GDM1 (cell line): Measurements from ENCODE around the gene DBP.
A peak's percentile ranks its signal among the peaks of the same experiment; 100 is the strongest.
"Not testable (repeated sequence)": the region's sequence is repeated elsewhere in the genome, so short reads cannot be mapped to it uniquely, and the experiment has no call there.

Experiments
- DNase-seq: peaks from one replicate; lab custom pipeline; 2025; lab: John Stamatoyannopoulos, UW

Gene DBP

DNA sequence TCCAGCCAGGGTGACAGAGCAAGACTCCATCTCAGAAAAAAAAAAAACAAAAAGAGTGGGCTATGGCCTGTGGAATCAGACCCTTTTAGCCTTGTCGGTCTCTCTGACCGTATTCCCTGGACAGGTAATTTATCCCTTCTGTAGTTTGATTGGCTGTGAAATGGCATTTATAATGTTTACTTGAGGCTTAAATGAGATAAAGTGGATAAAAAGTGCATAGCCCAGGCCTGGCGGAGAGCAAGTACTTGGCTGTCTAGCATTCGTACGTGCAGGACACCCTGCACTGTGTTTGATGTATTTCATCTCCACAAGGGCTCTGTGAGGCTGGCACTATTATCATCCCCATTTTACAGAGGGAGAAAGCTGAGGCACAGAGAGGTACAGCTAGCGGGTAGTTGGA, 28.6 kb upstream of the DBP start:
- DNase-seq = no peak

DNA sequence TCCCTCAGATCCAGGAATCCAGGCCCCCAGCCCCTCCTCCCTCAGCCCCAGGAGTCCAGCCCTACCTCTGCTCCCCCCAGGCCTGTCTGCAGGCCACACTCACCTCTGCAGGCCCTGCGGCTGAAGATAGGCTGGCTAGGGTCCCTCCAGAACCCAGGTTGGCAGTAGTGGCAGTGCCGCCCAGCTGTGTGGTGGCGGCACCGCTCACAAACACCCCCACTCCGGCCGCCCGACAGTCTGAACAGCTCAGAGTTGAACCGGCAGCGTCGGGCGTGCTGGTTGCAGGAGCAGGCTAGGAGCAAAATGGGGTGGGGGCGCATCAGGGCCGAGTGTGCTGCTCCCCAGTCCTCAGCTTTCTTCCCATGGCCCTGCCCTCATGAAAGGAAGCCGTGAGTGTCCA, 27.3 kb upstream of the DBP start:
- no peak for DNase-seq

DNA sequence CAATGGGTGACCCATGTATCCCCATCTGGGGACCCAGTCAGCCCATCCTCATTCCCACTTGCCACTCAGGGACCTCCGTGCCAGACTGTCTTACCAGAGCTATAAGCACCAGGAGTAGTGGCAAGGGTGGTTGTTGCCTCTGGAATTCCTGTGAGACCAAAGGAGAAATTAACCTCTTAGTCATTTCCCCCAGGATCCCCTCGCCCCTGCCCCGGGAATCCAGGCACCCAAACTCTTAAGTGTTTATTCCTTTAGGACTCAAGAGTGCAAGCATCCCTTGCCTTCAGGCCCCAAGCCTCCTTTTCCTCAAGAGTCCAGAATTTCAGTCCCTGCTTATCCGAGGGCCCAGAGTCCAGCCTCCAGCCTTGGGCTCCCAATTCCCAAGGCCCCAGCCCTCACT, 26.5 kb upstream of the DBP start:
- DNase-seq = no peak

DNA sequence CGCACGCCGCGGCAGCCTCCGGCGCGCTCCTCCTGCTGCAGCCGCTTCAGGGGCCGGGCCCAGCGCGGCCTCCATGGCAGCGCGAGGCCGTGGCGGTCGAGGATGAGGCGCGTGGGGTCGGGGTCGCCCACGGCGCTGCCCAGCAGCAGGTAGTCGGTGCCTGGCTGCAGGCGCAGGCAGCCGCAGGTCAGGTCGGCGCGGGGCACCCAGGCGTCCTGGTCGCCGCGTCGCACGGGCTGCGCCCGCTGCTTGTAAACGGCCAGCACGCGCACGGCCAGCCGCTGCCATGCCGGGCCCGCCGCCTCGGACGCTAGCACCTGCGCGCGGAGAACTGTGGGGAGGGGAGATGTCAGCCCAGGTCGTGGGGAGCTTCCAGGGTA, 24.5 kb upstream of the DBP start:
- DNase-seq = no peak

DNA sequence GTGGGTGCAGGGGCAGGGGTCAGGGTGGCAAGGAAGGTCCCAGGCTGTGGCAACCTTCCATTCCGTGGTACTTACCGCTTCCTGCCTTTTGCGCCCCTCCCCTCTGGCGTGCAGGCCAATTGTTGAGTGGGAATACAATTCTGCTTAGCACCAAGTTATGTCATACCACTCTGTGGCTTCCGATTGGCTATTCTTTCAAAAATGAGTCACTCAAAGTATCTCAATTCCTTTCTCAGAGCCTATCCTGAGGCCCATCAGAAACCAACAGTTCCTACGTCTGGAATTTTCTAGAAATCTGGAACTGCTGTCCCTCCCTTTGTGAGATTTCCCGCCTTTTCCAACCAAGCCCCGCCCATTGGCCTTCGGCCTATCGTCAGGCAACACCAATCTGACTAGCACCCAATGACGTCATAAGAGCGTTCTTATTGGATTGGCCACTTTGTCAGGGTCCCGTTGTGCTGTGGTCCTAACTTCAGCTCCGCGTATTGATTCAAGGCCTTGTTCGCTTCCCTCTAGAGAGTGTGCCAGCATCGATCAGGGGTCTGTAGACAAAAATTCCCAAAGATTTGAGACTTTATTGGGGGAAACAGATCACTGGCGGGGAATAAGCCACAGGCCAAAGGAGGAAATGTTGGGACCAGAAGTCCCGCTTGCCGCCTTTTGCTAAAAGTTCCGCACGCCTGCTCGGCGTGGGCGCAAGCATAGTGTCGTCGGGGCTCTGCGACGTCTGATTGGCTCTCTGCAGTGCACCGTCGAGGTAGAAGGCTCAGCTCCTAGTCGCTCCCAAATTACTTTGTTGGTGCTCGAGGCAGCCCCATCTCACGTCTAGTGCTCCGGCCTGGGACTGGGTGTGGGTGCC, 23.9 kb upstream of the DBP start:
- peak; percentile 90 for DNase-seq

DNA sequence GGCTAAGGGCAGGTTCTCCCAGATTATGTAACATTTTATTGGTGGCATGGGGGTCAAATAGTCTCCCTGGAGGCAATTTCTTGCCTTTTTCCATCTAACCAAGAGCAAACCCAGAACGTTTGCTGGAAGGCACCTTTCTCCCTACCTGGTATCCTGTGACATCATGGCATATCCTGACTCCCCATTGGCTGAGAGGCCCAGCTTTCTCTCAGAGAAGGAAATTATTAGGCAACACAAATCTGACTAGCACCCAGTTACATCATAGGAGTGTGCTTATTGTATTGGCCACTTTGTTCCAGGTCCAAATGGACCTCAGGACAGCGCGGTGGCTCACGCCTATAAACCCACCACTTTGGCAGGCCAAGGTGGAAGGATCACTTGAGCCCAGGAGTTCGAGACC, 22.6 kb upstream of the DBP start:
- no peak for DNase-seq

DNA sequence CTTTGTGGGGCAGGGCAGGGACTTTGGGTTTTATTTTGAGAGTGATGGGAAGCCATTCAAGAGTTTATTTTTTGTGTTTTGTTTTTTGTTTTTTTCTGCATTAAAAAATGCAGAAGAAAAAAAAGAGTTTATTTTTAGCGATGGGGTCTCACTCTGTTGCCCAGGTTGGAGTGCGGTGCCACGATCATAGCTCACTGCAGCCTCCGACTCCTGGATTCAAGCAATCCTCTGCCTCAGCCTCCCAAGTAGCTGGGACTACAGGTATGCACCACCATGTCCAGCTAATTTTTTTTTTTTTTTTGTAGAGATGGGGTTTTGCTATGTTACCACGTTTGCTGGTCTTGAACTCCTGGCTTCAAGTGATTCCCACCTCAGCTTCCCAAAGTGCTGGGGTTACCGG, 21.3 kb upstream of the DBP start:
- no peak for DNase-seq

DNA sequence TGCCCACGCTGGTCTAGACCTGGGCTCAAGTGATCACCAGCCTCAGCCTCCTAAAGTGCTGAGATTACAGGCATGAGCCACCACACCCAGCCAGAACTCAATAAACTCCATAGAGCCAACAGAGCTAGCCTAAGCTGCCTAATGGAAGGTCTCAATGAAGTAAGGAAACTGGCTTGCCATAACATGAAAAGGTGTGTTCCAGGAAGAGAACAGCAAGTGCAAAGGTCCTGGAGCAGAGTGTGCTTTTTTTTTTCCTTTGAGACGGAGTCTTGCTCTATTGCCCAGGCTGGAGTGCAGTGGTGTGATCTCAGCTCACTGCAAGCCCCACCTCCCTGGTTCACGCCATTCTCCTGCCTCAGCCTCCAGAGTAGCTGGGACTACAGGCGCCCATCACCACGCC, 20.6 kb upstream of the DBP start:
- DNase-seq = not testable (repeated sequence)

DNA sequence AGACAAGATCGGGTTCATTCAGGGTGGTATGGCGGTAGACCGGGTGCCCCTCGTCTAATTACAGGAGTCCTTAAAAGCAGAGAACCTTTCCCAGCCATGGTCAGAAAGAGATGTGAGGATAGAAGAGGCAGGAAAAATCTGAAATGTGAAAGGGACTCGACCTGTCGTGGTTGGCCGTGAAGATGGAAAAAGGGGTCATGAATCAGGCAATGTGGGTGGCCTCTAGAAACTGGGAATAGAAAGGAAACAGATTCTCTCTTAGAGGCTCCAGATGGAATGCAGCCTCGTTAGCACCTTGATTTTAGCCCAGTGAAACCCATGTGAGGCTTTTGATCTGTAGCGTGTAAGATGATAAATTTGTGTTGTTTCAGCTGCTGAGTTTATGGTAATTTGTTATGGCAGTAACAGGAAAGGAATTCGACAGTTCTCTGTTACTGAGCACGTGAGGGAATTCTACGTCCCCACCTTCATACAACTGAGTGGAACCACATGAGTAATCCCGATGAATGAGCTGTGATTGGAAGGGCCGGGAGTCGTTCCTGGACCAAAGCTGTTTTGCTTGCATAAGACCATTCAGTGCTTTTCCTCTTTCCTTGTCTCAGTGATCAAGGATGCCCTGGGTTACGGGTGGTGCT, 19.8 kb upstream of the DBP start:
- no peak for DNase-seq

DNA sequence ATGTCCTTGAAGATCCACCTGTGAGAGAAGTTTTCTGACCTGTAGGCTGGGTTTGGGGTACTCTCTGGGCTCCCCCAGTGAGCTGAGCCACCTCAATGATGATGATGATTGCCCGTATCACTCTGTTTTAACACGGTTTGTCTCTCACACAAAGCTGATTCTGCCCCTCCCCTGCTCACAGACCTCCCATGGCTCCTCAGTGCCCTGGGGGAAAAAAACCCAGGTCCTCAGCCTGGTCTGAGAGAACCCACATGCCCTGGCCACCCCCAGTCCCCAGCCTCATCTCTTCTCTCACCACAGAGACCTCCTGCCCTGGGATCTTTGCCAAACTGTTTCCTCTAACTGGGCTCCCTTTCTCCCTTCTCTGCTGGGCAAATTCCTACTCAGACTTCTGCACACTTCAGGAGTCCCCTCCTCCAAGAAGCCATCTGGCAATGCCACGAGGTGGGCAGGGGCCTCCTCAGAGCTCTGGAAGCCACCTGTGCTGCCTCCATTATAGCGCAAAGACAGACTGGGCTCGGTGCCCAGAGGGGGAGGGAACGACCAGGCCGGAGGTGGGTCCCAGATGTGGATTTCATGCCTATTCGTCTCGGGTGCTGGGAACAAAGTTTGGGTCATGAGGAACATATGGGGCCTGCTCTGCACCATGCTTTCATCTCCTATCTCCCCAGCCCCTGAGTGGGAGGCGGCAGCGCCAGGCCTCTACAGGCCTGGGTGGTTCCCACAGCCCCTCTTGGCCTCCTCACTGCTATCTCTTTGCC, 17.3 kb upstream of the DBP start:
- DNase-seq = no peak

DNA sequence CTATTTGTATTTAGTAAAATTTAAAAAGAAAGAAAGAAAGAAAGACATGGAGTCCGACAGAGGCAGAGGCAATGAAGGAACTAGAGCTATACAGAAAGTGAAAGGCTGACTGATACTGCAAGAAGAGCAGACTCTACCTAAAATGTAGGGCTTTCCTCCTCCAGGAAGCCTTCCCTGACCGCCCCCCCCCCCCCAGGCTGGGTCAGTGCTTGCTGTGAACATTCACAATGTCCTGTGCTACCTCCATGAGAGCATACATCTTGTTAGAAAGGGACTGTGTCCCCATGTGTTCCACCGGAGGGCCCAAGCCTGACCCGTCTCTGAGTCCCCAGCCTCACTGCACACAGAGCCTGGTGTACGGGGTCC, 14.5 kb upstream of the DBP start:
- DNase-seq = no peak

DNA sequence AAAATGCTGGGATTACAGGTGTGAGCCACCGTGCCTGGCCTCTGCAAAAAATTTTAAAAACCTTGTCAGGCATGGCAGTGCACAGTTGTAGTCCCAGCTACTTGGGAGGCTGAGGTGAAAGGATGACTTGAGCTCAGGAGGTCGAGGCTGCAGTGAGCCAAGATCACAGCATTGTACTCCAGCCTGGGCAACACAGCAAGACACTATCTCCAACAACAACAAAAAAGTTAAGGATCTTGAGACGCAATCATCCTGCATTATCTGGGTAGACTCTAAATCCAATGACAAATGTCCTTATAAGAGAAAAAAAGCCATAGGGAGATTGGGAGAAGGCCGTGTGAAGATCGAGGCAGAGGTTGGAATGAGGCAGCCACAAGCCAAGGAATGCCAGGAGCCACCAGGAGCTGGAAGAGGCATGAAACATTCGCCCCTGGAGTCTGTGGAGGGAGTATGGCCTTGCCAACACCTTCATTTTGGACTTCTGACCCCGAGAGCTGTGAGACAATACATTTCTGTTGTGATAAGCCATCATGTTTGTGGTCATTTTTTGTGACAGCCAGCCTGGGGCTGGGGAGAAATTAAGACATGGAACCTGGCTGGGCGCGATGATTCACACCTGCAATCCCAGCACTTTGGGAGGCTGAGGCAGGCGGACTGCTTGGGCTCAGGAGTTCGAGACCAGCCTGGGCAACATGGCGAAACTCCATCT, 13.9 kb upstream of the DBP start:
- no peak for DNase-seq

DNA sequence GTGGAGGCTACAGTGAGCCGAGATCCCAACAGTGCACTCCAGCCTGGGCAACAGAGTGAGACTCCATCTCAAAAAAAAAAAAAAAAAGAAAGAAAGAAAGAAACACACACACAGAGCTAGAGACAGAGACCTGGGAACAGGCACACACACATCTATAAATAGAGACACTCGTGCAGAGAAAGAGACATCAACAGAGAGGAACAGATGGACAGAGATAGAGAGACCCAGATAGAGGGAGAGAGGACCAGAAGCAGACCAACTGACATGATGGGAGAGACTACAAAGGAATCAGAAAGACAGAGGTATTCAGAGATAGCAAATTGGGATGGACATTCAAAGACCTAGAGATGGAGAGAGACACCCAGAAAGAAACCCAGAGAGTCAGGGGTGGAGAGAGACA, 11.0 kb upstream of the DBP start:
- DNase-seq = no peak

DNA sequence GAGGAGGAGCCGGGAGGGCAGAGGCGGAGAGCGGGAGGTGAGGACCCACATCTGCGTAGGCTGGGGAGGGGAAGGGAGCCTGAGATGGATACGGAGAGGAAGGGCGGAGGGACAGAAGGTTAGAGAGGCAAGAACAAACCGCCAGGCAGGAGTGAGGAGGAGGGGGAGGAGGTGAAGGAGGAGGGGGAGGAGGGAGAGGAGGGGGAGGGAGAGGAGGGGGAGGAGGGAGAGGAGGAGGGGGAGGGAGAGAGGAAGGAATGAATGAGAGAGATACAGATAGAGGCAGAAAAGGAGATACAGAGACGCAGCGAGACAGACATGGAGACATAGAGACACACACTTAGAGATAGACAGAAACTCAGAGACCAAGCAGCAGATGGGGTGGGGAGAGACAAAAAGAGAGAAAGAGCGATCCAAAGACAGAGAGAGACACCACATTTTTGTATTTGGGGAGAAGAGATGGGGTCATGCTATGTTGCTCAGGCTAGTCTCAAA, 9.6 kb upstream of the DBP start:
- no peak for DNase-seq

DNA sequence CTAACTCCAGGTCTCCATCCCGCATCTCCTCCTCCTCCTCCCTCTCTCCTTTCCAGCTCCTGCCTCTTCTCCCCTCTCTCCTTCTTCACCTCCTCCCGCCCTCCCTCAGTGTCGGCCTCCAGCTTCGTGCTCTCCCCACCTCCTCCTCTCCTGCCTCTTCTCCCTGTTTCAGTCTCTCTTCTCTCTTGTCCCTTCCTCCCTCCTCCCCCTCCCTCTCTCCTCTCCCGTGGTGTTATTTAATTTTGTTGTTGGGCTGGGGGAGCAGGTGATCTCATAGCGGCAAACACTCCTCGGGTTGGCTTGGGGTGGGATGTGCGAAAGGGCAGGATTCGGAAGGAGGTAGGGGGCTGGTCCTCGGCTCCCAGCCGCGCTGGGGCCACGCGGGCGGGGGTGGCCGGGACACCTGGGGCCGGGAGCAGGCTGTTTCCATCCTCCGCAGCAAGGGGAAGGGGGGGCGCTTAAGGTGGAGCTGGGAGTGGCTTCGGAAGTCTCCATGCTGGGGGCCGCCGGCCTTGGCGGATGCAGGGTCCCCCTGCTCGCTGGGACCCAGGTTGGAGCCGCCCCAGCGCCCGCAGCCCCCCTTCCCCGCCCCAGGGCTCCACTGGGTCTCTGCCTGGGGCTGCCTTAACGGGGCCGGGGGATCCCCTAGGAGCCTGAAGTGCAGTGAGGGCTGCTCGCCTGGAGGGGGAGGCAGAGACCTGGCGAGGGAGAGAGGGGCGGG, 9.0 kb upstream of the DBP start, which contains the start of gene CA11:
Gene CA11 (minus strand): TSS at position 187 of the 721 bp plus-strand sequence. CDS start 555 bp downstream, outside the sequence.
- peak; percentile 82 for DNase-seq

DNA sequence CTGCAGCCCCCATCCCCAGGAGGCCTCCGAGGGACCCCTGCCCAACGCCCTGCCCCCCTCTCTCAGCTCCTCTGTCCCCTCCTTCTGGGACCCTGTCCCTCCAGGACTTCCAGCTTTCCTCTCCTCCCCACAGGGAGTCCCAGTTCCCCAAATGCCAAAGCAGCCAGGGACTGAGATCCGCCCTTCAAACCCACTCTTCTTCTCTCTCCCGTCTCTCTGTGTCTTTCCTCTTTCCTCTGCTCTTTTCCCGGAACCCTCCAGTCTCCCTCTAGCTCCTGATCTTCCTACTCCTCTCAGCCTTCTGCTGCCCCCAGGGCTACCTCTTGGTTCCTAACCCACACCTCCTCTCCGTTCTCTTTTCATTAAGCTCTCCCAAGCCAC, 8.4 kb upstream of the DBP start:
- DNase-seq = no peak

DNA sequence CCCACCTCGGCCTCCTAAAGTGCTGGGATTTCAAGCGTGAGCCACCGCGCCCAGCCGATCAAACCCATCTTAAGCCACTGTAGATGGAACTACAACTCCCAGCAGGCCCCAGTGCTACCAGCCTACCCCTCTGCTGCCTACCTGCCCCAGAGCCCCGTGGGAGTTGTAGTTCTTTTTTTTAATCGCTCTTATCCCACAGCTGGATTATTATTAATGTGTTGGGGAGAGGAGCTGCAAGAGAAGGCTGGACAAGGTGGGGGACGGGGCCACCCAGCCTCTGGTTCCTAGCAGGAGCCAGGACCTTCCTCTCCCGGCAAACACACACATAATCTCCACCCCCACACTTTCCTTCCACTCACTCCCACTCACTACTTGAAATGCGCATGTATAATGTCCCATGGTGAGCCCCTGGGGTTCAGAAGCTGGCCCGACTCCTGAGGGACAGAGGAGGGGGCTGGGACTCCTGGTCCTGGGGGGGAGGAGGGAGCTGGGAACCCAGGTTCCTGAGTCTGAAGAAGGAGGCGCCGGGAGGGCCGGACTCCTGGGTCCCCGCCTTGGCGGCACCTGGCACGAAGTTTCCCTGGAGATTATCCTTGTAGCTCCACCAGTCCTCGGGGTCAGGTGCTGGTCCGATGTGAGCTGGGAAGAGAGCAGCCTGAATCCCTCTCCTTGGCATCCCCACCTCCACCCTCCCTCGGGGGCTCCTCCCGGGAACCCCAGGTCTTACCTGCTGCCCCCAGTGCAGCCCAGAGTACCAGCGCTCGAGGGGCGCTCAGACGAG, 7.8 kb upstream of the DBP start:
- DNase-seq = peak; percentile 53

DNA sequence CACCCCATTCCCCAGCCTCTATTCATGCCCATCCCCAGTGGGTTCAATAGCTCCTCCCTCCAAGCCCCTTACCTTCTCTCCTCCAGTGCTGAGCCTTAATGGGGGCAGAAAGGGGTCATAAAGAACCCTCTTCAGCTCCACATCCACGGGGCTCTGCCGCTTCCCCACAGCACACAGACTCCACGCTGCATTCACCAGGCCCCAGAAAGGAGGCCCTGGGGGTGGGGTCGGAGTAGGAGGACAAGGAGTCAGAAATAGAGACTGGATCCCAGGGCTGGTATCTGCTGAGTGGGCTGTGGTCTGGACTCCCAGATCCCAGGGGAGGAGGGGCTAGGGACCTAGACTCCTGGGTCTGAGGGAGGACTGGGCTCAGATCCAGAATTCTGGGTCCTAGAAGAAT, 7.2 kb upstream of the DBP start:
- no peak for DNase-seq

DNA sequence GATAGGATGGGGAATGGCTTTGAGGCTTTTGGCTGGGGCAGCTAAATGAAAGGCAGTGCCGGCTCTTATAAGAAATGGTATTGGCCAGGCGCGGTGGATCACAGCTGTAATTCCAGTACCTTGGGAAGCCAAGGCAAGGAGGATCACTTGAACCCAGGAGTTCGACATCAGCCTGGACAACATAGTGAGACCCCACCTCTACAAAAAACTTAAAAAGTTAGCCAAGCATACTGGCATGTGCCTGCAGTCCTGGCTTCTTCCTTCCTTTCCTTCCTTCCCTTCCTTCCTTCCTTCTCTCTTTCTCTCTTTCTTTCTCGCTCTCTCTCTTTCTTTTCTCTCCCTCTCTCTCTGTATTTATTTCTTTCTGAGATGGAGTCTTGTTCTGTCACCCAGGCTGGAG, 5.7 kb upstream of the DBP start:
- no peak for DNase-seq

DNA sequence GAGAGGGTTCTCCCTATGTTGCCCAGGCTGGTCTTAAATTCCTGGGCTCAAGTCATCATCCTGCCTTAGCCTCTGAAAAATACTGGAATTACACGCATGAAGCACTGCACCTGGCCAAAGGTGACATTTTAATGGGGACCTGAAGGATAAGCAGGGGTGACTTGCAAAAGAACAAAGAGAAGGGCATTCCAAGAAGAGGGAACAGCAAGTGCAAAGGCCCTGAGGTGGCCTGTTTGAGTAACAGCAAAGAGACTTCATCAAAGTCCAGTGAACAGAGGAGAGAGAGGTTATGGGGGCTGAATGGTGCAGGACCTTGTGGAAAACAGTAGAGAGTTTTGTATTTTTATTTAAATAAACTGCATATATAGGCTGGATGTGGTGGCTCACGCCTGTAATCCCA, 4.7 kb upstream of the DBP start:
- no peak for DNase-seq
